Right hindlimb (tissue), 1 donor: ENCODE data around the gene RTF1.
"Not testable (repeated sequence)": the region's sequence is repeated elsewhere in the genome, so short reads cannot be mapped to it uniquely, and the experiment has no call there.

ENCODE experiments used
- DNase-seq: peaks from one replicate; pipeline ENCODE4 v3.0.0-alpha.2; 2018

Gene RTF1

GRCh38 chr15:41438206-41438605, 21.3 kb downstream of the RTF1 start:
- no peak for DNase-seq

GRCh38 chr15:41438745-41439144, 21.9 kb downstream of the RTF1 start:
- DNase-seq = not testable (repeated sequence)

- no peak for DNase-seq
These were observed 26.4 kb downstream of the RTF1 start for GRCh38 chr15:41443275-41443674.

GRCh38 chr15:41445399-41445798, 28.5 kb downstream of the RTF1 start:
- DNase-seq = no peak

GRCh38 chr15:41462084-41462795, 45.3 kb downstream of the RTF1 start:
- no peak for DNase-seq

GRCh38 chr15:41464889-41465580, 48.1 kb downstream of the RTF1 start:
- DNase-seq = no peak

GRCh38 chr15:41465822-41466421, 49.0 kb downstream of the RTF1 start:
- no peak for DNase-seq

- DNase-seq = no peak
These were observed 49.8 kb downstream of the RTF1 start for GRCh38 chr15:41466711-41467110.

- DNase-seq = not testable (repeated sequence)
These were observed 52.7 kb downstream of the RTF1 start for GRCh38 chr15:41469644-41470043.

- no peak for DNase-seq
These were observed 56.5 kb downstream of the RTF1 start for GRCh38 chr15:41473418-41473817.

- no peak for DNase-seq
These were observed 57.5 kb downstream of the RTF1 start for GRCh38 chr15:41474436-41474835.

GRCh38 chr15:41474941-41475340, 58.0 kb downstream of the RTF1 start:
- no peak for DNase-seq

- DNase-seq = no peak
These were observed 59.6 kb downstream of the RTF1 start for GRCh38 chr15:41476416-41477048.

- DNase-seq = no peak
These were observed 63.7 kb downstream of the RTF1 start for GRCh38 chr15:41480396-41481140.

- DNase-seq = no peak
These were observed 65.4 kb downstream of the RTF1 start for GRCh38 chr15:41482110-41482877.

GRCh38 chr15:41483115-41483514, 66.2 kb downstream of the RTF1 start:
- no peak for DNase-seq

GRCh38 chr15:41483519-41483918, 66.6 kb downstream of the RTF1 start:
- DNase-seq = no peak

- DNase-seq = no peak
These were observed 68.2 kb downstream of the RTF1 start for GRCh38 chr15:41484937-41485625.

GRCh38 chr15:41486286-41486685, 69.4 kb downstream of the RTF1 start:
- DNase-seq = no peak

- DNase-seq = no peak
These were observed 70.5 kb downstream of the RTF1 start for GRCh38 chr15:41487381-41487780.

- DNase-seq = no peak
These were observed 70.9 kb downstream of the RTF1 start for GRCh38 chr15:41487802-41488201.
